PC-9 (cell line): ENCODE results near the gene ANP32B. TPM values are rescaled to one million over a fixed set of nuclear protein-coding genes. Genes with fewer than 3 reads are reported as not detected.
"Not testable (repeated sequence)": the region's sequence is repeated elsewhere in the genome, so short reads cannot be mapped to it uniquely, and the experiment has no call there.

ENCODE experiments used
- BruUV-seq: library from RNA; stranded (reverse); fragments of 400-500 nt; replicated peaks from 2 replicates; lab custom pipeline; 2021; lab: Mats Ljungman, UMichigan
- CTCF ChIA-PET: fragments of 300-600 bp; sonication (Branson Sonifier 250); formaldehyde crosslinking; loops from one replicate; lab custom pipeline; 2022; ENCODE audit warnings: antibody characterized with exemption; lab: Charles Lee
- POLR2A ChIA-PET: fragments of 300-600 bp; sonication (Branson Sonifier 250); formaldehyde crosslinking; loops from one replicate; lab custom pipeline; 2022; ENCODE audit warnings: antibody characterized with exemption; ENCODE audit not compliant: unreplicated experiment; lab: Charles Lee
- DNase-seq, 2 experiments: peaks; one replicate each; pipeline versions ENCODE4 v3.0.0 to v3.0.0-alpha.2; 2015 to 2022; ENCODE audit warnings: mixed read lengths in 1 of 2
- H2AFZ ChIP-seq: fragments of 200-600 bp; sonication (generic); 2 replicates; pipeline ENCODE4 v1.8.1; 2017; ENCODE audit warnings: antibody characterized with exemption
- H3F3A ChIP-seq: fragments of 200-600 bp; sonication (generic); 2 replicates; pipeline ENCODE4 v1.8.1; 2017; ENCODE audit warnings: antibody characterized with exemption, mild to moderate bottlenecking, low read depth; ENCODE audit not compliant: insufficient read depth
- H3K27ac ChIP-seq: fragments of 200-600 bp; sonication (generic); 2 replicates; pipeline ENCODE4 v1.6.1; 2016; ENCODE audit warnings: mixed run types
- H3K27me3 ChIP-seq: fragments of 200-600 bp; sonication (generic); 2 replicates; pipeline ENCODE4 v1.6.1; 2016; ENCODE audit warnings: low read depth, mixed run types; ENCODE audit not compliant: insufficient read depth
- H3K36me3 ChIP-seq: fragments of 200-600 bp; sonication (generic); 2 replicates; pipeline ENCODE4 v1.6.1; 2016; ENCODE audit warnings: low read depth, mixed run types
- H3K4me1 ChIP-seq: fragments of 200-600 bp; sonication (generic); replicated peaks from 2 replicates; pipeline ENCODE4 v1.6.1; 2016; ENCODE audit warnings: mixed run types; ENCODE audit not compliant: insufficient read depth
- H3K4me2 ChIP-seq: fragments of 200-600 bp; sonication (generic); 2 replicates; pipeline ENCODE4 v1.6.1; 2017; ENCODE audit warnings: mixed run types
- H3K4me3 ChIP-seq: fragments of 200-600 bp; sonication (generic); 2 replicates; pipeline ENCODE4 v1.6.1; 2016; ENCODE audit warnings: mixed run types
- H3K79me2 ChIP-seq: fragments of 200-600 bp; sonication (generic); 2 replicates; pipeline ENCODE4 v1.6.1; 2017; ENCODE audit warnings: low read depth, mixed run types
- H3K9me2 ChIP-seq: fragments of 200-600 bp; sonication (generic); 2 replicates; pipeline ENCODE4 v1.8.1; 2017; ENCODE audit warnings: mild to moderate bottlenecking; ENCODE audit not compliant: insufficient read depth
- H3K9me3 ChIP-seq: fragments of 200-600 bp; sonication (generic); 2 replicates; pipeline ENCODE4 v1.8.1; 2016; ENCODE audit warnings: low read depth; ENCODE audit not compliant: insufficient read depth
- H4K20me1 ChIP-seq: fragments of 200-600 bp; sonication (generic); 2 replicates; pipeline ENCODE4 v1.8.1; 2017; ENCODE audit not compliant: insufficient read depth
- CTCF ChIP-seq: fragments of 200-600 bp; sonication (generic); conservative IDR thresholded peaks from 2 replicates; pipeline ENCODE4 v1.6.1; 2017; ENCODE audit warnings: mixed run types, antibody characterized with exemption, mild to moderate bottlenecking, moderate library complexity
- EZH2 ChIP-seq: fragments of 200-600 bp; sonication (generic); IDR thresholded peaks from 2 replicates; pipeline ENCODE4 v1.8.0; 2017; ENCODE audit warnings: antibody characterized with exemption, low read depth
- intact Hi-C: fragments of 100-400 bp; cut with micrococcal nuclease; formaldehyde crosslinking; loops from one replicate; pipeline ENCODE4 v1.10.0; 2022; ENCODE audit not compliant: unreplicated experiment
- total RNA-seq: library from RNA; stranded (reverse); gene quantifications from 2 replicates; pipeline ENCODE4 v1.2.3, GENCODE V29; 2021

Gene ANP32B
- total RNA-seq, 1 experiment from 2014 or later = 280 TPM

GRCh38 chr9:97959585-97959984 lies 23.6 kb upstream of the ANP32B start:
- no peaks in the 10 kb centered on the region; the same call in 1 of the 2 replicates for H3F3A ChIP-seq
- no peaks in the 10 kb centered on the region for H3K27me3 ChIP-seq
- H3K4me2 ChIP-seq = no peak overlapping the region
- H3K36me3 ChIP-seq = no peaks in the 10 kb centered on the region
- H4K20me1 ChIP-seq = no peaks in the 10 kb centered on the region
- H3K79me2 ChIP-seq = no peaks in the 10 kb centered on the region
- no peak overlapping the region for H3K27ac ChIP-seq
- H2AFZ ChIP-seq = no peak overlapping the region
- H3K4me3 ChIP-seq = no peak overlapping the region
- POLR2A ChIA-PET = interaction anchor here (0.6 kb wide), 1 partner anchor 36 kb away, joined by 5 read pairs; no protein-coding TSS in a partner anchor
- no peaks in the 10 kb centered on the region; the same call in 1 of the 2 replicates for H3K9me3 ChIP-seq
- TF ChIP-seq CTCF (no peak), EZH2 (no peak)
- intact Hi-C loops = no loop called here
- no TSS peak for BruUV-seq
- CTCF ChIA-PET = interaction anchor here (0.6 kb wide), 1 partner anchor 89 kb away, joined by 3 read pairs; no protein-coding TSS in a partner anchor
- H3K4me1 ChIP-seq = no peaks in the 10 kb centered on the region
- no peak for DNase-seq
- H3K9me2 ChIP-seq = no peaks in the 10 kb centered on the region

- H2AFZ ChIP-seq, H3K4me2 ChIP-seq, H4K20me1 ChIP-seq, DNase-seq, H3K27me3 ChIP-seq, H3K27ac ChIP-seq, H3F3A ChIP-seq, H3K4me1 ChIP-seq, H3K9me3 ChIP-seq, BruUV-seq, H3K9me2 ChIP-seq, H3K36me3 ChIP-seq, H3K79me2 ChIP-seq, intact Hi-C loops, H3K4me3 ChIP-seq, POLR2A ChIA-PET, CTCF ChIA-PET: not testable (repeated sequence)
Measured at GRCh38 chr9:97960678-97961328, 22.3 kb upstream of the ANP32B start.

- no peaks in the 10 kb centered on the region for H3K27me3 ChIP-seq
- intact Hi-C loops = no loop called here
- no peaks in the 10 kb centered on the region for H3K4me1 ChIP-seq
- H4K20me1 ChIP-seq = no peaks in the 10 kb centered on the region
- ChIA-PET POLR2A (interaction anchor here (0.6 kb wide), 1 partner anchor 25 kb away, joined by 7 read pairs; no protein-coding TSS in a partner anchor), CTCF (no interaction called here)
- no peak overlapping the region for H3K4me3 ChIP-seq
- no peak overlapping the region for H3K4me2 ChIP-seq
- H3K27ac ChIP-seq = no peak overlapping the region
- no peak for DNase-seq
- no peaks in the 10 kb centered on the region for H3K36me3 ChIP-seq
- no TSS peak for BruUV-seq
- no peaks in the 10 kb centered on the region for H3K9me3 ChIP-seq
- no peaks in the 10 kb centered on the region for H3K79me2 ChIP-seq
- H2AFZ ChIP-seq = no peak overlapping the region
- no peaks in the 10 kb centered on the region for H3K9me2 ChIP-seq
- TF ChIP-seq EZH2 (no peak), CTCF (no peak)
- no peaks in the 10 kb centered on the region for H3F3A ChIP-seq
Measured at GRCh38 chr9:97961361-97961760, 21.8 kb upstream of the ANP32B start.
